IMR-90 (cell line): ENCODE results near the gene FSTL1. TPM values are rescaled to one million over a fixed set of nuclear protein-coding genes. Genes with fewer than 3 reads are reported as not detected.

ENCODE experiments used
- ATAC-seq: fragments of 200-7000 bp; cut with Tn5 transposase; 2 replicates; pipeline ENCODE4 v1.9.1; 2020; ENCODE audit warnings: low read depth, mild to moderate bottlenecking, moderate library complexity
- BruUV-seq: library from RNA; stranded (reverse); fragments of 400-500 nt; replicated peaks from 2 replicates; lab custom pipeline; 2021; lab: Mats Ljungman, UMichigan
- CTCF ChIA-PET: fragments of 300-600 bp; formaldehyde crosslinking; extraction: SDS; loops from one replicate; lab custom pipeline; 2021; ENCODE audit warnings: antibody characterized with exemption; lab: Yijun Ruan, JAX
- POLR2A ChIA-PET: fragments of 300-600 bp; sonication (Branson Sonifier 250); formaldehyde crosslinking; loops from one replicate; lab custom pipeline; 2022; ENCODE audit warnings: antibody characterized with exemption; ENCODE audit not compliant: unreplicated experiment; lab: Charles Lee
- DNase-seq: peaks from one replicate; pipeline ENCODE4 v3.0.0; 2013
- H2AFZ ChIP-seq: replicated peaks from 2 replicates; pipeline ENCODE3; 2013; ENCODE audit warnings: low read length, mild to moderate bottlenecking; ENCODE audit not compliant: poor library complexity
- H2AK5ac ChIP-seq: 2 replicates; pipeline ENCODE4 v1.6.1; 2013; ENCODE audit warnings: low read depth, low read length, inconsistent platforms
- H2AK9ac ChIP-seq: replicated peaks from 2 replicates; pipeline ENCODE3; 2013; ENCODE audit warnings: mild to moderate bottlenecking, low read depth, low read length, moderate library complexity; ENCODE audit not compliant: poor library complexity
- H2BK120ac ChIP-seq: 2 replicates; pipeline ENCODE4 v1.6.1; 2013; ENCODE audit warnings: low read depth, low read length, inconsistent platforms
- H2BK15ac ChIP-seq: 3 replicates; pipeline ENCODE4 v1.6.1; 2013; ENCODE audit warnings: low read depth, low read length, inconsistent platforms
- H2BK20ac ChIP-seq: 2 replicates; pipeline ENCODE4 v1.6.1; 2013; ENCODE audit warnings: low read depth, mild to moderate bottlenecking, inconsistent platforms, low read length, moderate library complexity
- H2BK5ac ChIP-seq: 2 replicates; pipeline ENCODE4 v1.6.1; 2013; ENCODE audit warnings: mild to moderate bottlenecking, low read depth, low read length, inconsistent platforms; ENCODE audit not compliant: poor library complexity, severe bottlenecking
- H3K14ac ChIP-seq: replicated peaks from 2 replicates; pipeline ENCODE4 v1.6.1; 2013; ENCODE audit warnings: low read depth, low read length, inconsistent platforms
- H3K18ac ChIP-seq: 2 replicates; pipeline ENCODE4 v1.6.1; 2013; ENCODE audit warnings: low read depth, low read length, control low read depth
- H3K23ac ChIP-seq: 2 replicates; pipeline ENCODE4 v1.6.1; 2013; ENCODE audit warnings: low read depth, low read length, inconsistent platforms
- H3K27ac ChIP-seq: 2 replicates; pipeline ENCODE4 v1.5.1; 2013; ENCODE audit warnings: mild to moderate bottlenecking, control low read depth, low read length; ENCODE audit not compliant: insufficient read depth
- H3K27me3 ChIP-seq: 2 replicates; pipeline ENCODE4 v1.6.1; 2013; ENCODE audit warnings: low read length; ENCODE audit not compliant: control insufficient read depth, insufficient read depth
- H3K36me3 ChIP-seq: 2 replicates; pipeline ENCODE4 v1.6.1; 2013; ENCODE audit warnings: low read length, mixed read lengths; ENCODE audit not compliant: control insufficient read depth, insufficient read depth
- H3K4ac ChIP-seq: 2 replicates; pipeline ENCODE4 v1.6.1; 2013; ENCODE audit warnings: low read depth, low read length, inconsistent platforms
- H3K4me1 ChIP-seq: 2 replicates; pipeline ENCODE4 v1.6.1; 2013; ENCODE audit warnings: low read length, mixed read lengths; ENCODE audit not compliant: control insufficient read depth, insufficient read depth
- H3K4me2 ChIP-seq: 2 replicates; pipeline ENCODE4 v1.6.1; 2013; ENCODE audit warnings: low read depth, mild to moderate bottlenecking, control low read depth, low read length, moderate library complexity
- H3K4me3 ChIP-seq: 2 replicates; pipeline ENCODE4 v1.5.1; 2013; ENCODE audit warnings: low read depth, mild to moderate bottlenecking, control low read depth, low read length, moderate library complexity; ENCODE audit not compliant: insufficient read depth
- H3K56ac ChIP-seq: 2 replicates; pipeline ENCODE4 v1.6.1; 2013; ENCODE audit warnings: low read length, inconsistent platforms; ENCODE audit not compliant: insufficient read depth; ENCODE audit errors: extremely low read depth
- H3K79me1 ChIP-seq, 2 experiments: 2 replicates each; pipeline ENCODE4 v1.6.1; 2013; ENCODE audit warnings: low read length in 2 of 2, inconsistent platforms in 1 of 2, low read depth in 1 of 2
- H3K9ac ChIP-seq: 2 replicates; pipeline ENCODE4 v1.6.1; 2013; ENCODE audit warnings: low read depth, low read length, control low read depth
- H3K9me1 ChIP-seq: 2 replicates; pipeline ENCODE4 v1.6.1; 2013; ENCODE audit warnings: low read length, inconsistent platforms; ENCODE audit not compliant: insufficient read depth
- H3K9me3 ChIP-seq: 2 replicates; pipeline ENCODE4 v1.6.1; 2013; ENCODE audit warnings: low read length; ENCODE audit not compliant: control insufficient read depth, insufficient read depth
- H4K20me1 ChIP-seq: 2 replicates; pipeline ENCODE4 v1.6.1; 2013; ENCODE audit warnings: low read length, inconsistent platforms; ENCODE audit not compliant: insufficient read depth
- H4K5ac ChIP-seq: 2 replicates; pipeline ENCODE4 v1.6.1; 2013; ENCODE audit warnings: mild to moderate bottlenecking, low read depth, low read length, control low read depth
- H4K8ac ChIP-seq, 2 experiments: 2 replicates each; pipeline ENCODE4 v1.6.1; 2013; ENCODE audit warnings: low read depth in 2 of 2, low read length in 2 of 2, control low read depth in 1 of 2, inconsistent platforms in 1 of 2
- H4K91ac ChIP-seq: 2 replicates; pipeline ENCODE4 v1.6.1; 2013; ENCODE audit warnings: low read depth, low read length, inconsistent platforms; ENCODE audit not compliant: insufficient read depth
- BHLHE40 ChIP-seq: fragments of 150-350 bp; IDR thresholded peaks from 2 replicates; pipeline ENCODE4 v1.6.1; 2016; ENCODE audit warnings: mild to moderate bottlenecking, low read depth, low read length
- CEBPB ChIP-seq: IDR thresholded peaks from 2 replicates; pipeline ENCODE4 v1.6.1; 2012; ENCODE audit warnings: low read depth, low read length, improper control_type of control experiment
- CHD1 ChIP-seq: IDR thresholded peaks from 2 replicates; pipeline ENCODE4 v1.6.1; 2012; ENCODE audit warnings: low read depth, low read length, improper control_type of control experiment
- CTCF ChIP-seq: conservative IDR thresholded peaks from 2 replicates; pipeline ENCODE4 v1.5.1; 2012; ENCODE audit warnings: mild to moderate bottlenecking, low read depth, low read length, improper control_type of control experiment
- FOS ChIP-seq: fragments of 150-350 bp; IDR thresholded peaks from 2 replicates; pipeline ENCODE4 v1.6.1; 2016; ENCODE audit warnings: low read depth, low read length
- MAZ ChIP-seq: IDR thresholded peaks from 2 replicates; pipeline ENCODE4 v1.6.1; 2012; ENCODE audit warnings: low read depth, mild to moderate bottlenecking, low read length, improper control_type of control experiment, moderate library complexity, borderline replicate concordance
- NFE2L2 ChIP-seq: fragments of 150-350 bp; IDR thresholded peaks from 2 replicates; pipeline ENCODE4 v1.6.1; 2016; ENCODE audit warnings: low read depth, mild to moderate bottlenecking, low read length
- POLR2A ChIP-seq: IDR thresholded peaks from 2 replicates; pipeline ENCODE4 v1.6.1; 2012; ENCODE audit warnings: mild to moderate bottlenecking, low read depth, low read length
- RAD21 ChIP-seq: IDR thresholded peaks from 2 replicates; pipeline ENCODE4 v1.6.1; 2012; ENCODE audit warnings: low read length, improper control_type of control experiment
- RCOR1 ChIP-seq: IDR thresholded peaks from 2 replicates; pipeline ENCODE4 v1.6.1; 2012; ENCODE audit warnings: mild to moderate bottlenecking, low read length, improper control_type of control experiment; ENCODE audit not compliant: insufficient replicate concordance
- WGBS, 2 experiments: methylation state at CpG; one replicate each; pipeline versions ENCODE4 v1.1.5 to v1.1.7; 2013; ENCODE audit warnings: missing lambda C conversion rate in 2 of 2; ENCODE audit not compliant: insufficient read length in 1 of 2; ENCODE audit errors: extremely low coverage in 2 of 2; 5-methylcytosine and 5-hydroxymethylcytosine counted together
- dilution Hi-C: fragments of 300-500 bp; cut with HindIII; formaldehyde crosslinking; loops from one replicate; pipeline ENCODE4 v1.14.3; 2018; ENCODE audit warnings: low sequenced_read_pairs; ENCODE audit not compliant: unreplicated experiment
- in situ Hi-C: fragments of 300-500 bp; cut with MboI; formaldehyde crosslinking; loops from 3 replicates; pipeline ENCODE4 v1.14.3; 2019; ENCODE audit warnings: low sequenced_read_pairs, inconsistent platforms, mixed read lengths
- intact Hi-C: fragments of 100-400 bp; cut with micrococcal nuclease; formaldehyde crosslinking; loops from 2 replicates; pipeline ENCODE4 v1.10.0; 2022
- polyA plus RNA-seq, 3 experiments: library from polyadenylated mRNA; depleted of rRNA; stranded (reverse); fragments of >200 nt; gene quantifications; 2 replicates each; pipeline ENCODE4 v1.2.3, GENCODE V29; 2012; ENCODE audit warnings: low replicate concordance in 1 of 3
- total RNA-seq: library from RNA; depleted of rRNA; stranded (reverse); fragments of >200 nt; gene quantifications from 2 replicates; pipeline ENCODE4 v1.2.3, GENCODE V29; 2012

The FSTL1 gene
- total and polyA plus RNA-seq, 2 of the 4 experiments (the other 2 are of a cell fraction): 864 to 1,642 TPM

GRCh38 chr3:120438216-120438615 is 12.6 kb downstream of the FSTL1 start:
- no peak overlapping the region for H2AK9ac ChIP-seq
- peak overlapping the region; percentile 6; the same call in 1 of the 2 replicates for H2BK120ac ChIP-seq
- ATAC-seq (no peak), DNase-seq (no peak)
- no peaks in the 10 kb centered on the region for H3K9me3 ChIP-seq
- no peak overlapping the region for H3K4me2 ChIP-seq
- peaks cover 93% of the 10 kb centered on the region for H4K20me1 ChIP-seq
- H2AK5ac ChIP-seq: peak overlapping the region; percentile 33; the same call in 1 of the 2 replicates
- dilution Hi-C loops (no loop called here), intact Hi-C loops (no loop called here), in situ Hi-C loops (loop anchor here (25.0 kb wide), 2 partner anchors 349 to 1049 kb away; no protein-coding TSS in a partner anchor)
- H3K56ac ChIP-seq: no peak overlapping the region
- no peak overlapping the region for H3K4me3 ChIP-seq
- BruUV-seq: no TSS peak
- H2BK15ac ChIP-seq: no peak overlapping the region
- H3K18ac ChIP-seq: no peak overlapping the region
- peaks cover 48% of the 10 kb centered on the region for H3K9me1 ChIP-seq
- no peak overlapping the region for H4K5ac ChIP-seq
- no peak overlapping the region; the same call in 1 of the 2 replicates for H2BK20ac ChIP-seq
- no peak overlapping the region for H2AFZ ChIP-seq
- H3K9ac ChIP-seq: no peak overlapping the region
- ChIA-PET POLR2A (interaction anchor here (0.6 to 1.5 kb wide), 3 partner anchors 10 to 21 kb away, joined by 3 to 5 read pairs (median 4); partner anchors contain the start of gene FSTL1), CTCF (interaction anchor here (1.5 to 2.0 kb wide), 2 partner anchors 20 to 21 kb away, joined by 4 to 6 read pairs; no protein-coding TSS in a partner anchor)
- peak overlapping the region; percentile 13; the same call in 1 of the 2 replicates for H3K27ac ChIP-seq
- TF ChIP-seq CEBPB (no peak), MAZ (no peak), BHLHE40 (no peak), CHD1 (no peak), POLR2A (no peak), RAD21 (no peak), FOS (no peak), NFE2L2 (no peak), RCOR1 (no peak), CTCF (no peak)
- H3K4me1 ChIP-seq: peaks cover 43% of the 10 kb centered on the region
- peak overlapping the region; percentile 81; the same call in 1 of the 2 replicates for H3K23ac ChIP-seq
- H3K79me1 ChIP-seq: peaks cover 17 to 78% of the 10 kb centered on the region in 2 experiments
- H3K14ac ChIP-seq: peak overlapping the region; percentile 28; the same call in 1 of the 2 replicates
- H2BK5ac ChIP-seq: peak overlapping the region; percentile 79
- no peak overlapping the region for H4K8ac ChIP-seq
- 0 out of 2 replicates have a peak overlapping the region, but pooled peaks have one; percentile 4 for H3K4ac ChIP-seq
- no peak overlapping the region for H4K91ac ChIP-seq
- H3K36me3 ChIP-seq: peaks cover 45% of the 10 kb centered on the region
- no peaks in the 10 kb centered on the region for H3K27me3 ChIP-seq
- no CpG with 5 or more reads among the region's 4 CpGs for WGBS, 2 experiments
